T-helper 1 cell (primary cell): ENCODE results near the gene INVS.

Experiments
- DNase-seq, 5 donors: peaks; one replicate each; pipeline ENCODE4 v3.0.0-alpha.2; 2012 to 2020

The INVS gene

DNA sequence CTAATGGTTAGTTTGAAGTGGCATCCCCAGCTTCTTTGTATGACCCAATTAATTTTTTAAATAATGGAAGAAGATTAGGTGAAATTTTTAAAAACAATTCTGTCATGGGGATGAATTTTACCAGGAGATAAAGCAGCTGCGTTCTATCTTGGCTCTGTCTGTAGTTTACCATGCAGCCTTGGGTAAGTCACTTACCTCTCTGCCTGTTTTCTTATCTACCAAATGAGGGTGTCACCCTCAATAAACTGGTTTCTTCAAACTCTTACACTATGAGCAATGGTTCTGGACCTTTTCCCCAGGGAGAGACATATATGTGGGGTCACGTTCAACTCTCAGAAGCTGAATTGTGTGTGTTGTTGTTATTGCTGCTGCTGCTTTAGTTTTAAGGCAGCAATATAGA is 182.0 kb downstream of the INVS start:
- no peak for DNase-seq

DNA sequence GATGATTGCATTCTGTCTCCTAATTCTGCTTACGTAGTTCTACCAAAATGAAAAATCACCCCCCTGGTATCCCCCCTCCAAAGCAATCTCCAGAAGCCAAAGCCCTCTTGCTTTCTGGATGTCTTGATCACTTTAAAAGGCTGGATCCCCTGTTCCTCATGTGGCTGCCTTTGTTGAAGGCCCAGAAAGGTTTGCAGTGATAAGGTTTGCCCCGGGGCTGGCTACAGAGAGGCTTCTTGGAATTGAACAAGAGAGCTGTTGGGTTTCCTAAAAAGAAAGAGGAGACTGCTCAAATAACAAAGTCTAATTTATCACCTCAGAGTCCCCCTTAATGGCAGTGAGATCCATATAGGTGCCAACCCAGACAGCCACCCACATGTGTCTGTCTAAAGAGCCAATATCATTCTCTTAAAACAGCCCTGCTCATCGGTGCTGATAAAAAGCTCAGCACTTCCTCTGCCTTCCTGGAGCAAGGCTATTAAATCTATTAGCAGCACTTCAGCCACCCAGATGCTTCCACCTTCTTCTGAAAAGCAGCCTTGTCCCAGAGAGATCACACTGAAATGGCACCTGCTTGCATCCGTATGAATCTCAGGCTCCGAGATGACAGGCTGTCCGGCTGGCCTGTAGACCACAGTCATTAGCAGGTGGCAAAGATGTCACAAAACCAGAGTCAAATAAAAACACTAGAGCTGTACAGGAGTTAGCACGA is 182.8 kb downstream of the INVS start:
- DNase-seq, result no peak

DNA sequence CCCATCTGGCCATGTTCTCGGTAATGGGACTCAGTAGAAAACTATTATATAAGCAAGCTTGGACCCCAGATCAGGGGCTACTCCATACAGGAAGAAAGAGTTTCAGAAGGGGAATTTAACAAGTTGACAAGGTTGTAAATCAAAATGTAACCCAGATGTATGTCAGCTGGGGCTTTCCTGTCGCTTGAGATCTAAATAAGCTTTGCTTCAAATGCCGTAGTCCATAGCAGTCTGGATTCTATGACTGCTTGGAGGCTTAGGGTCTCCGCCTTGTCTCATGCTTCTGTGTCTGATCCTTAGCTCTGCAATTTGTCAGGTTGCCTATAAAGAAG is 183.3 kb downstream of the INVS start:
- DNase-seq, result no peak

DNA sequence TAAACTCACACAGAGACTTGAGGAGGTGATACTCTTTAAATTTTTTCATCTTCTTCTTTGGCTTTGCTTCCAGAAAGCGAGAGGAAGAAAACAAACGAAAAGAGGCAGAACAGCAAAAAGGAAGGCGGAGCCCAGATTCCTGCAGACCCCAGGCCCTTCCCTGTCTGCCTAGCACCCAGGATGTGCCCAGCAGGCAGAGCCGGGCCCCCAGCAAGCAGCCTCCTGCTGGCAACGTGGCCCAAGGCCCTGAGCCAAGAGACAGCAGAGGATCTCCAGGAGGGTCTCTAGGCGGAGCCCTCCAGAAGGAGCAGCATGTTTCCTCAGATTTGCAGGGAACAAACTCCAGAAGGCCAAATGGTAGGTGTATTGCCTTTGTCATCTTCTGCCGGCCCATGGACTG is 185.2 kb downstream of the INVS start:
- DNase-seq, result no peak

DNA sequence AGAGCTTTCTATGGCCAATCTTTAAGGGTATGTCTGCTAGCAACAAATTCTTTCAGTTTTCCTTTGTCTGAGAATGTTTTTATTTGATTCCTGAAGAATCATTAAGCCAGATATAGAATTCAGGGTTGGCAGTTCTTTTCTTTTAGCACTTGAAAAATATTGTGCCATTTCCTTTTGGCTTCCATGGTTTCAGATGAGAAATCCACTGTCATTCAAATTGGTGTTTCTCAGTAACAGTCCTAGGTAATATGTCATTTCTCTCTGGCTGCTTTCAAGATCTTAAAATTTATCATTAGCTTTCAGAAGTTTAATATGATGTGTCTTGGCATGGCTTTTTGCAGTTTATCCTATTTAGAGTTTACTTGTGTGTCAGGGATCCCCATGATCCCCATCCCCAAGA is 186.0 kb downstream of the INVS start:
- no peak for DNase-seq

DNA sequence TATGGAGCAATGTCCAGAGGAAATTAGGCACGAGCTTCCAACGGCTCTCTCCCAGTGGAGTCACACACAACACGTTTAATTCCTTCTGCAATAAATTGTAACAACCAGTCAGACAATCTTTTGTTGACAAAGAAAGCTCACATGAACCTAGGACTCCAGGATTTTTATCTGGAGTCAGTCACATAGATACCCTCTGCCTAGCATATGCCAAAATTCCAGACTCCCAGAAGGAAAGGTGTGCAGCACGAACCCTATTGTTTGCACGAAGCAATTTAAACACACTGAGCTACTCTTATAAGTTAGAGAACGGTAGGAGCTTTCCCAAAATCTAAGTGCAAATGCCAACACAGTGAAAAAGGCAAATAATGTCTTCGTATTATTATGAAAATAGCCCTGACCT is 186.6 kb downstream of the INVS start:
- DNase-seq, result no peak

DNA sequence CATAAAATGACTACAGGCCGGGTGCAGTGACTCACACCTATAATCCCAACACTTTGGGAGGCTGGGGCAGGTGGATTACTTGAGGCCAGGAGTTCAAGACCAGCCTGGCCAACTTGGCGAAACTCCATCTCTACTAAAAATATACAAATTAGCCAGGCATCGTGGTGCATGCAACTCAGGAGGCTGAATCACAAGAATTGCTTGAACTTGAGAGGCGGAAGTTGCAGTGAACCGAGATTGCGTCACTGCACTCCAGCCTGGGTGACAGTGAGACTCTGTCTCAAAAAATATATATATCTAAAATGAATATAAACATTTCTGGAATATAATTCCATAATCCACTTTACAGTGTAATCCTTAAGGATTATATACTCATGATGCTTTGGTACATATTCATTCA is 187.2 kb downstream of the INVS start:
- DNase-seq, result no peak

DNA sequence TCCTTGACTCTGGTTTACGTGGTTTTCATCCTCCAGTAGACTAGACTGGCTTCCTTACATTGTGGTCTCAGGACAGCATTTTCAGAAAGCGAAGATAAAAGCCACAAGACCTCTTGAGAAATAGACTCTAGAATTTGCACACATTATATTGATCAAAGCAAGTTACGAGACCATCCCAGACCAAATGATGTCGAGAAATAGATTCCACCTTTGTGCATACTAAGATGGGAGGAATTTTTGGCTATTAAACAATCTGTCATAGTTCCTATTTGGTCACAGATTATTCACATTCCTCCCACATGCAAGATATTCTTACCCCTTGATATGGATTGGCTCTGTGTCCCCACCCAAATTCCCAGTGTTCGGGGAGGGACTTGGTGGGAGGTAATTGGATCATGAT is 188.1 kb downstream of the INVS start:
- no peak for DNase-seq

DNA sequence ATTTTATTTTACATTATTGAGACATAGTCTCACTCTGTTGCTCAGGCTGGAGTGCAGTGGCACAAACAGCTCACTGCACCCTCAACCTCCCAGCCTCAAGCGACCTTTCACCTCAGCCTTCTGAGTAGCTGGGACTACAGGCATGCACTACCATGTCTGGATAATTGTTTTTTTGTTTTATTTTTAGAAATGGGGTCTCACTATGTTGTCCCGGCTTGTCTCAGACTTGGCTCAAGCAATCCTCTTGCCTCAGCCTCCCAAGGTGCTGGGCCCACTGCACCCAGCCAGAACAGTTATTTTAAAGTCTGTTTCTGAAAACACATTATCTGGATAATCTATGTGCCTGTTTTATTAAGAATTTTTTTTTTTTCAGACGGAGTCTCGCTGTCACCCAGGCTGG is 191.7 kb downstream of the INVS start:
- no peak for DNase-seq

DNA sequence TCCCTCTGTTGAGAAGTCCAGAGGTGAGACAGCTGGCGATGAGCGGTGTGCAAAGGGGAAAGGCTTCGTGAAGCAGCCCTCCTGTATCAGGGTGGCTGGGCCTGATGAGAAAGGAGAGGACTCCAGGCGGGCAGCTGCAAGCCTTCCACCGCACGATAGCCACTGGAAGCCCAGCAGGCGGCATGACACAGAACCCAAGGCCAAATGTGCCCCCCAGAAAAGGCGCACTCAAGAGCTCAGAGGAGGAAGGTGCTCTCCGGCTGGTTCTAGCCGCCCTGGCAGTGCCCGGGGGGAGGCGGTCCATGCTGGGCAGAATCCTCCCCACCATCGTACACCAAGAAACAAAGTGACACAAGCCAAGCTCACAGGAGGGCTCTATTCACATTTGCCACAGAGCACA is 193.4 kb downstream of the INVS start:
- no peak for DNase-seq

DNA sequence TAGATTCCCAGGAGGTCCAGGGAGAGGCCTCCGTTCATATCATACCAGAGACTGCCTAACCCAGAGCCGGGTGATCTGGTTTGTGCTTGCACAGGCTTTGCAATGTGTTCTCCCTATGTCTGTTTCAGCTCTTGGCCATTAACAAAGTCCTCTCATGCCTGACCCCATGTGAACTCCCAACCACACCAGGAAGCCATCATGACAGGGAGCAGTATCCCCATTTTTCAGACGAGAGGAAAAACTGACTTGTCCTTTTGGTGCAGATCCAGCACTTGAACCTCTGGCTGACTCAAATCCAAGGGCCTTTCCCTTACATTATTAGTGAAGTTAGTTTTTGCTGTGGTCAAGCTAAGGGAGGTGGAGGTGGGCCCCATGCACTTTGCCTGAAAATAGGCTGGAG is 195.3 kb downstream of the INVS start:
- no peak for DNase-seq

DNA sequence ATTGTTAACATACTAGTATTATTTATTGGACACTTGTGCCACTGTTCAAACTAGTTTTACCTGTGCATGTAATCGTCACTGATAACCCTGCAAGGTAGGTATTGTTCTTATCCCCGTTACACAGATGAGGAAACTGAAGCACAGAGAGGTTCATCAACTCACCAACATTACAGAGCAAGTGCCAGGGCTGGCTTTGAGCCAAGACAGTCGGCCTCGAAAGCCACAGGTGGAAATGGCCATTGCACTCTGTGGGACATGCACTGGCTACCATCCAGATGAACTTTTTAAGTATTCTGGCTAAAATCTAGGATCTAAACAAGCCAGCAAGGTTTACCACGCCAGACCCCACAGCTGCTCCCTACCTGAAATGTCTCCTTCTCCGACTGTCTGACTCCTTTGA is 195.8 kb downstream of the INVS start:
- no peak for DNase-seq

DNA sequence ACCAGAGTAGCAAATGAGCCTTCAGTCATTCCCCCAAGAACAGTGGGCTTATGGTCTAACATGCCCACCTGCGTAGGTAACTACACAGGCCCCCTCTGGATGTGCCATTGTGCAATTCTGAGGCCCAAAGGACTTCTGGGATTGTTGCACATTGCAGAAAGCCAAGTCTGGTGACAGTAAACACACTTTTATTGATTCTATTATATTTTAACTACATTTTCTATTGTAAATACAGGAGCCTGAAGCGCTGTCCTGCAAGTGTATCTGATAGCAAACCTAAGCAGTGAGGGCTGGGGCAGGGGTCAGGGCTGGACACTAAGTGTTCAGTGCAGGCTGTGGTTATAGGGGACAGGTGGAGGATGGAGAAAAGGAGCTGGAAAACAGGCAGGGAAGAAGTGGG is 196.2 kb downstream of the INVS start:
- DNase-seq, result no peak

DNA sequence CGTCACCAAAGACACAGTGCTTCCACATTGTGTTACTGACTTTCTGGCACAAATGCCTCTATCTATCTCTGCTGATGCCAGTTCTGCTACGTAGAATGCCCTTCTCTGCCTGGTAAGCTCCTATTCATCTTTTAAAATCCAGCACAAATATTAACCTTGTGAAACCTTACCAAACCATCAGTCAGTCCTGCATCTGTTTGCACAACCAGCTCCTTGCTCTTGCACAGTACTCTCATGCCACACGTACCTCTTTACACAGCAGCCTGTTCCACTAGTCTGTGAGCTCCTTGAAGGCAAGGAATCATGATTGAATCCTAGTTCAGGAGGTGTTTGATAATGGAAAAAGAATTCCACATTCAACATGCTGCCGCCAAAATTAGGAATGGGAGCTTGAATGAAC is 197.4 kb downstream of the INVS start:
- no peak for DNase-seq

DNA sequence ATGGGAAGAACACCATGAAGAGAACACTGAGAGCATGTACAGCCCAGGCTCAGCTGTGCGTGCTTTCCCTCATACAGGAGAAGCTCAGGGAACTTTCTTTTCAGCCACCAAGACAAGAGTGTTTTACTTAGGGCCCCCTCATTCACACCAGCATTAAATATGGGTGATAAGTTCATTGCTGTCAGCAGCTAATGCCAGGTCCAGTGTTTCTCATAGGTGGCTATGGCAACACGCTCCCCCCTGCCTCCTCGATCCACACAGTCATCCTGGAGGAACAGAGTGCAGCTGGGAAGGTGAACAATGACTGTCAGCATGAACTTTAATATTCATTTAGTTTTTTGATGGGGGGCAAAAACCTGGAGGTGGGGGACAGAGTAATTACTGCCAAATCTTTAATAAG is 199.3 kb downstream of the INVS start:
- no peak for DNase-seq

DNA sequence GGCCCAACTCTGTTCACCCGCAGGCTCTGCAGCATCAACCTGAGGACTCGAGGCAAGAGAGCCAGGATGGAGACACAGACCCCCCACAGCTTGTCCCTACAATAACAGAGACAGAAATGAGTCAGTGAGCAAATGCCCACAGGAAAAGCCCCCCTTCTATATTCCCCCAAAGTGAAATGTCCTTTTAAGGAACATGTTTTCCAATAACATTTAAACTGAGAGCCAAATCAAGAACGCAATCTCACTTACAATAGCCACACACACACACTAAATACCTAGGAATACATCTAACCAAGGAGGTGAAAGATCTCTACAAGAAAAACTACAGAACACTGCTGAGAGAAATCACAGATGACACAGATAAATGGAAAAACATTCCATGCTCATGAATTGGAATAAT is 204.7 kb downstream of the INVS start:
- no peak for DNase-seq

DNA sequence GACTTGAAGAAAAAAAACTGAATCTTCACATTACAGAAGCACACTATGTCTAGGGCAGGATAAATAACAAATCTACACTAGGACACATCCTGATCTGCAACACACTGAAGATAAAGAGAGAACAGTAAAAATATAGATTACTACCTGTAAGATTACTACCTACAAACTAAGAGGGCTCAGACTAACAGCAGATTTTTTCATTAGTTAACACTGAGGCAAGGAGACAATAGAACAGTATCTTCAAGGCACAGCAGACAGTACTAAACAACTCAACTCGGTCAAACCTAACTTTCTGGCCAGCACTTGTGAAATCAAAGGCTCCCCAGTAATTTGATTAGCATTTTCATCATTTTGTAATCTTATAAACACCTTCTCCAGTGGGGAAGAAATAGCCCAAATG is 207.2 kb downstream of the INVS start:
- no peak for DNase-seq

DNA sequence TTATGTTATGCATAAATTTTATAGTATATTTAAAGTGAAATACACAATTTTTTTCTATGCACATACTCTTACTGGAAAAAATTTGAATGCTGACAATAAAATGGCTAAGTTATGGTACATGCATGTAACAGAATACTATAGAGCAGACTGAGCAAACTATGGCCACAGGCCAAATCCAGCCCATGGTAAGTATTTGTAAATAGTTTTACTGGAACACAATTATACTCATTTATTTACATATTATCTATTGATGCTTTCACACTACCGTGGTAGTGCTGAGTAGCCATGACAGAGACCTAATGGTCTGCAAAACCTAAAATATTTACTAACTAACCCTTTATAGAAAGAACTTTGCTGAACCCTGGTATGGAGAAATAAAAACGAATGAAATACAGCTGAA is 208.0 kb downstream of the INVS start:
- DNase-seq, result no peak

DNA sequence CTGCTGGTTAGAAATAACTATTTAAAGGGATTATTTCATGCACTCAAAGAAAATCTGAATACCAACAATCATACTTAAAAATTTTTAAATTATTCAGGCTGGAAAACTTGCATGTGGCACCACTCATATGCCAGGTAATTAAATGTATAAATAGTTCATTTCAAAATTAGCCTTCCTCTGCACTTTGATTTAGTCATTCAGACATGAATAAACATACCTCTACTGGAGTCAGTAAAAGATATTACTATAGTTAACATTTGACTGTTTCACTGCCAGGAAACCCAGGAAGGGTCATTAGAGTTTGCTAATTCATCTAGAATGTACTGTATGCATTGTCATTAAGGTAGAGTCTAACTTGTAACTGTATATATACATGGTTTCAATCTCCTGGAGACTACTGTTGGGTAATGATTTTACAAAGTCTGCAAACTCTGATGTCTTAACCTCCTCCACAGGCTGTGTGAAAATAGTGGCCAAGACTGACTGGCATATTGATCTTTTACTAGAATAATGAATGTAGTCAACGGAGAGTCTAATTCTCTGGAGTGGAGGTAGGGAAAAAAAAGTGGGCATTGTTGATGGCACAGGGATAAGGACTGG is 210.0 kb downstream of the INVS start:
- no peak for DNase-seq

DNA sequence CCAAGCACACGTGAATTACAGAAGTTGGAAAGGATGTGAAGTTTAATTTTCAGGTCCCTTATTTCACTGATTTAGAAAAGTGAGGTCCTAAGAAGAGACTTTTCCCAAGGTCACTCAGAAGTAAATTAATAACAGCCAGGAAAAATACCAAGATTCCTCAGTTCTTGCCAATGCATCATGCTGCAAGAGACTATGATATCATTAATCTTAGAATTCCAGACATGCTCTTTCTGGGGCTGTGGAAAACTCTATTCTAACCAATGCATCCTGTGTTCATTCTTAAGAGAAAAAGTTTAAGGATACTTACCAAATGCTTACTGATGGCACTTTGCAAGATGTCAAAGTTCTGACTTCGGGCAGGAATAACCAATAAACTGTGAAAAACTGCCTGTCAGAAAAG is 210.9 kb downstream of the INVS start:
- DNase-seq, result no peak

DNA sequence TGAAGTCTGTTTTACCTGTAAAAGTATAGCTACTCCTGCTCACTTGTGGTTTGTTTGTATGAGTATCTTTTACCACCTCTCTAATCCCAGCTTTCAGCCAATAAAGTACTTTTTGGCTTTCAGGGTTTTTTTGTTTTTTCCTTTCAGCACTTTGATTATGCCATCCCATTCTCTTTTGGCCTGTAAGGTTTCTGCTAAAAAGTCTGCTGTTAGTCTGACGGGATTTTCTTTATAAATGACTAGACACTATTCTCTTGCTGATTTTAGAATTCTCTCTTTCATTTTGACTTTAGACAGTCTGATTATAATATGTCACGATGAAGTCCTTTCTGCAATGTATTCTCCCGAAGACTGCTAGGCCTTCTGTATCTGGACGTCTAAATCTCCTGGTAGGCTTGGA is 216.5 kb downstream of the INVS start:
- no peak for DNase-seq

DNA sequence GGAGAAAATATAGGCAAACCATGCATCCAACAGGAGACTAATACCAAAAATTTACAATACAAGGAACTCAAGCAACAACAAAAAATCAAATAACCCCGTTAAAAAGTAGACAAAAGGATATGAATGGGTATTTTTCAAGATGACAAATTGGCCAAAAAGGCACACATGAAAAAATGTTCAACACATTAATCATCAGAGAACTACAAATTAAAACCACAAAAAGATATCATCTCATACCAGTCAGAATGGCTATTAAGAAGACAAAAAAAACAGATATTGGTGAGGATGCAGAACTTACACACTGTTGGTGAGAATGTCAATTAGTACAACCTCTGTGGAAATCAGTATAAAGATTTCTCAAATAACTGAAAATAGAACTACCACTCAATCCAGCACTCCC is 218.7 kb downstream of the INVS start:
- no peak for DNase-seq

DNA sequence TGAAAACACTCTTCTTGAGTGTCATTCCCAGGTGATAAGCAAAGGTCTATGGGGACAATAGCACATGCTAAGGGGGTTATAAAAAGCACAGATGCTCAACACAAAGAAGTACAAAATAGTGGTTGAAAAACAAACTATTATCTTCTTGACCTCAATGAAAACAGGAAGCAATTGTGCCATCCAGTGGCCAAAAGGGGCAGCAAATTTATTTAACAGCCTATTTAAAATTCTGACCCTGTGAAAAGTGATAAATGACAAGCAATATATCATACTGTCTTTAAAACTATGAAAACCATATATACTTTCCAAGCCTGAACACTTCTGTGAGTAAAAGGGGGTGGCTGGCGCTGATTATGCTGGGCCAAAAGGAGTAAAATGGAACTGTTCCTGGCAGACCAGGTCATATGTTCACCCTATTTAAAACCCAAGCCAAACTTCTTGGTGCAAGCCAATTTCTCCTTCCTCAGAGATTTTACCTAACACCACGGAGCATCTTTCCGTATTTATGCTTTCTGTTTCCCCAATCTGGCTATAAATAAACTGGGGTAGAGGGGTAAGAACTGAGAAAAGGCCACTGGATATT is 224.0 kb downstream of the INVS start:
- peak in 2 of 5 donors; percentile 6 to 8 for DNase-seq

DNA sequence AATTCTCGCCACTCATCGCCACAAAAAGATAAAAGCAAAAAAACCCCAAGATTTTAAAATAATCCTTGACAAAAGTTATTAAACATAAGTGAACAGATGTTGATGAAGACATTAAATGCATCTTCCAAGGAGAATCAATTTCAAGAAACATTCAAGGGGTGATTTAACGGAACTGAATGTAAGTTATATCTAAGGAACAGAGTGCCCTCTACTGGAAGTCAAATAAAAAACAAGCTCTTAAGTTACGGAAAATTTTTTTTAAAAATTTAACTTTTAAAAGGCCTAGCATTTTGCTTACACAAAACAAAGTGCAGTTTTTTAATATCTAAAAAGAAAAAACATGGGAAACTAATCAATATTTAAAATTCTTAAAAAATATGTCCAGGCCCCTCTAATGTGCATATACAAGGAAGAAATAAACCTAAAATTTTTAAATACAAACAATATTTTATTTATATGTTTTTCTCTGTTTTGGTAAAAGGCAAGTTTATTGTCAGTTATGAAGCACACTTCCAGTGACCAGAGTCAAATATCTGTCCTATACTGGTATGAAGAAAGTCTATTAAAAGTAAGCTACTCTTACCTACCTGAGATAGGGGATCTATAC is 225.7 kb downstream of the INVS start:
- DNase-seq, result peak in 1 of 5 donors; percentile 21
